SK-N-SH (cell line): ENCODE data around the gene ENHO.

Experiments used
- ELF1 ChIP-seq: IDR thresholded peaks from 2 replicates; pipeline ENCODE4 v1.4.0; 2012
- FOSL2 ChIP-seq: IDR thresholded peaks from 2 replicates; pipeline ENCODE4 v1.4.0; 2012; ENCODE audit warnings: low read depth, mild to moderate bottlenecking, moderate library complexity, borderline replicate concordance
- NFIC ChIP-seq: IDR thresholded peaks from 2 replicates; pipeline ENCODE4 v1.4.0; 2012; ENCODE audit warnings: borderline replicate concordance
- POLR2AphosphoS5 ChIP-seq: IDR thresholded peaks from 2 replicates; pipeline ENCODE4 v1.6.1; 2012; ENCODE audit warnings: low read depth, low read length
- RFX5 ChIP-seq: IDR thresholded peaks from 2 replicates; pipeline ENCODE4 v1.6.1; 2012; ENCODE audit warnings: mild to moderate bottlenecking, improper control_type of control experiment, low read length
- TCF12 ChIP-seq: IDR thresholded peaks from 2 replicates; pipeline ENCODE4 v1.4.0; 2012
- YY1 ChIP-seq: IDR thresholded peaks from 2 replicates; pipeline ENCODE4 v1.4.0; 2012; ENCODE audit warnings: low read depth, mild to moderate bottlenecking
- TF ChIP-seq, protein P1 (sequence below): IDR thresholded peaks from 2 replicates; pipeline ENCODE4 v1.4.0; 2012; ENCODE audit warnings: low read depth
- TF ChIP-seq, protein P2 (sequence below): fragments of 200-600 bp; sonication (generic); IDR thresholded peaks from 2 replicates; pipeline ENCODE4 v1.6.1; 2017; ENCODE audit warnings: antibody characterized with exemption, mild to moderate bottlenecking, moderate library complexity
- TF ChIP-seq, protein P3 (sequence below): IDR thresholded peaks from 2 replicates; pipeline ENCODE4; 2012

DNA sequence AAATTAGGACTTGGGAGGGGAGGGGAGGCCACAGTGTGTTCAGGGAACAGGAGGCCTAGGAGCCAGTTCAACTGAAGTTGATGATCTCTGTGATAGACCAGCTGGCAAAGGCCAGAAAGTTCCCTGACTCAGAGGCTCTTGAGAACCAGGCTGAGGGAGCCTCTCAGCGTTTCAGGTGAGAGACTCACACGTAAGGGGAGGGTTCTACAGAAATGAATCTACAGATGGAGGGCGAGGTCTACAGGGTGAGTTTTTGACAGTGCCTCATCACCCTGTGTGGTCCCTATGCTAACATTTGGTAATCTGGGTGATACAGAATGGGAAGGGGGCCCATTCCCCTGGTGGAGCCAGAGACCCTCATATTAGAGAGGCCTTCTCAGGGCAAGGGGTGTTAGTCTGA is 32.0 kb downstream of the ENHO start:
- TF ChIP-seq POLR2AphosphoS5 (no peak), TCF12 (no peak), YY1 (no peak), NFIC (no peak), ELF1 (no peak), RFX5 (no peak), FOSL2 (no peak)
- TF ChIP-seq, protein P1, sequence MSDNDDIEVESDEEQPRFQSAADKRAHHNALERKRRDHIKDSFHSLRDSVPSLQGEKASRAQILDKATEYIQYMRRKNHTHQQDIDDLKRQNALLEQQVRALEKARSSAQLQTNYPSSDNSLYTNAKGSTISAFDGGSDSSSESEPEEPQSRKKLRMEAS, result no peak
- TF ChIP-seq, protein P2, sequence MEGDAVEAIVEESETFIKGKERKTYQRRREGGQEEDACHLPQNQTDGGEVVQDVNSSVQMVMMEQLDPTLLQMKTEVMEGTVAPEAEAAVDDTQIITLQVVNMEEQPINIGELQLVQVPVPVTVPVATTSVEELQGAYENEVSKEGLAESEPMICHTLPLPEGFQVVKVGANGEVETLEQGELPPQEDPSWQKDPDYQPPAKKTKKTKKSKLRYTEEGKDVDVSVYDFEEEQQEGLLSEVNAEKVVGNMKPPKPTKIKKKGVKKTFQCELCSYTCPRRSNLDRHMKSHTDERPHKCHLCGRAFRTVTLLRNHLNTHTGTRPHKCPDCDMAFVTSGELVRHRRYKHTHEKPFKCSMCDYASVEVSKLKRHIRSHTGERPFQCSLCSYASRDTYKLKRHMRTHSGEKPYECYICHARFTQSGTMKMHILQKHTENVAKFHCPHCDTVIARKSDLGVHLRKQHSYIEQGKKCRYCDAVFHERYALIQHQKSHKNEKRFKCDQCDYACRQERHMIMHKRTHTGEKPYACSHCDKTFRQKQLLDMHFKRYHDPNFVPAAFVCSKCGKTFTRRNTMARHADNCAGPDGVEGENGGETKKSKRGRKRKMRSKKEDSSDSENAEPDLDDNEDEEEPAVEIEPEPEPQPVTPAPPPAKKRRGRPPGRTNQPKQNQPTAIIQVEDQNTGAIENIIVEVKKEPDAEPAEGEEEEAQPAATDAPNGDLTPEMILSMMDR, result no peak
- TF ChIP-seq, protein P3, sequence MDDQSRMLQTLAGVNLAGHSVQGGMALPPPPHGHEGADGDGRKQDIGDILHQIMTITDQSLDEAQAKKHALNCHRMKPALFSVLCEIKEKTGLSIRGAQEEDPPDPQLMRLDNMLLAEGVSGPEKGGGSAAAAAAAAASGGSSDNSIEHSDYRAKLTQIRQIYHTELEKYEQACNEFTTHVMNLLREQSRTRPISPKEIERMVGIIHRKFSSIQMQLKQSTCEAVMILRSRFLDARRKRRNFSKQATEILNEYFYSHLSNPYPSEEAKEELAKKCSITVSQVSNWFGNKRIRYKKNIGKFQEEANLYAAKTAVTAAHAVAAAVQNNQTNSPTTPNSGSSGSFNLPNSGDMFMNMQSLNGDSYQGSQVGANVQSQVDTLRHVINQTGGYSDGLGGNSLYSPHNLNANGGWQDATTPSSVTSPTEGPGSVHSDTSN, result no peak
